Measurements from ENCODE around the gene GRPEL1. TPM values are rescaled to one million over a fixed set of nuclear protein-coding genes. Genes with fewer than 3 reads are reported as not detected.
A peak's percentile ranks its signal among the peaks of the same experiment; 100 is the strongest.

The GRPEL1 gene
- 27.2 TPM for polyA plus RNA-seq (2013, experiment 1 of 2)
- 28.8 TPM for polyA plus RNA-seq (2013, experiment 2 of 2)

GRCh38 chr4:7067452-7068278 lies at the start of gene GRPEL1:
Gene GRPEL1 (minus strand): TSS chr4:7068064. CDS start chr4:7068032, 32 bp downstream.
- no peak within 1 kb of the TSS for H3K27ac ChIP-seq (ENCODE audit: low read depth, low read length)
- peak within 1 kb of the TSS; percentile 94 for H3K9ac ChIP-seq (ENCODE audit: low read length)

DNA sequence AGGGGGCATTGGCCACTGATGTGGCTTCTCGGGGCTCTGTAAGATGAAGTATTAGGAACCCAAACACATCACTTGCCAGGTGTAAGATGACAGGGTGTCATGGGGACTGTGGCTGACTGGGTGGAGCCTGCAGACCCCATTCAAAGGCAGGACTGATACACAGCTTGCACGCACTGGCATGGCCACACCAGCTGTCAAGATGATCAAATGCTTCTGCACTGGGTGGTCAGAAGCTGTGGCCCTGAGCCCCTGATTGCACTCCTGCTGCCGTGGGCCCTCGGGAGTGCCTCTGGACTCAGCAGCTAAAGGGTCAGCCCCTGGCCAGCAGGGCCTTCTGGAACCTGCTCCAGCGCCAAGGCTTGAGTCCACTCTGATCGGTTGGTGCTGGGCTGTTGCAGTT lies 48.8 kb upstream of the GRPEL1 start:
- no peak overlapping the region for H2BK15ac ChIP-seq (replicated peaks; ENCODE audit: low read depth)
- H3K36me3 ChIP-seq (ENCODE audit: control insufficient read depth, insufficient read depth, low read length) = no peaks in the 10 kb centered on the region
- H3K4me1 ChIP-seq (ENCODE audit: control insufficient read depth, low read depth, low read length) = no peaks in the 10 kb centered on the region
- H3K56ac ChIP-seq (ENCODE audit: low read length) = no peak overlapping the region
- H3K79me1 ChIP-seq (ENCODE audit: low read length) = no peaks in the 10 kb centered on the region
- no peaks in the 10 kb centered on the region for H3K79me2 ChIP-seq (ENCODE audit: control insufficient read depth, insufficient read depth, low read length)
- no peak overlapping the region for H2BK120ac ChIP-seq (ENCODE audit: low read depth, low read length)
- H2AK5ac ChIP-seq (ENCODE audit: low read length) = no peak overlapping the region
- H3K4me3 ChIP-seq (ENCODE audit: low read length) = no peak overlapping the region
- no peak overlapping the region for H2BK5ac ChIP-seq (ENCODE audit: low read length)
- no CpG with 5 or more reads among the region's 6 CpGs for WGBS (ENCODE audit: extremely low coverage, insufficient coverage, low lambda C conversion rate)
- H4K5ac ChIP-seq (ENCODE audit: low read length) = no peak overlapping the region
- no peak for DNase-seq
- H4K8ac ChIP-seq (ENCODE audit: low read depth, low read length) = no peak overlapping the region
- H3K23ac ChIP-seq (ENCODE audit: low read length) = no peak overlapping the region
- no peak overlapping the region for H3K18ac ChIP-seq (ENCODE audit: low read length)
- H3K27ac ChIP-seq (ENCODE audit: low read depth, low read length) = no peak overlapping the region
- H3K27me3 ChIP-seq (ENCODE audit: insufficient read depth, low read length, poor library complexity) = no peaks in the 10 kb centered on the region
- no peak overlapping the region for H3K4ac ChIP-seq (ENCODE audit: low read depth, low read length)
- no peak overlapping the region for H3K4me2 ChIP-seq (ENCODE audit: low read length)
- H3K9ac ChIP-seq (ENCODE audit: low read length) = no peak overlapping the region

More at GRCh38 chr4:7067452-7068278, at the start of gene GRPEL1:
- peak; percentile 100 for DNase-seq
- Histone ChIP-seq H2BK15ac (replicated peaks; ENCODE audit: low read depth) (no peak within 1 kb of the TSS), H2AK5ac (ENCODE audit: low read length) (no peak within 1 kb of the TSS), H3K18ac (ENCODE audit: low read length) (peak within 1 kb of the TSS; percentile 51), H3K79me2 (ENCODE audit: control insufficient read depth, insufficient read depth, low read length) (peaks cover 18% of the 10 kb centered on the region), H2BK120ac (ENCODE audit: low read depth, low read length) (no peak within 1 kb of the TSS), H3K4me1 (ENCODE audit: control insufficient read depth, low read depth, low read length) (peaks cover 4% of the 10 kb centered on the region), H4K5ac (ENCODE audit: low read length) (no peak within 1 kb of the TSS), H3K56ac (ENCODE audit: low read length) (peak within 1 kb of the TSS; percentile 95), H3K23ac (ENCODE audit: low read length) (peak within 1 kb of the TSS; percentile 66), H3K4ac (ENCODE audit: low read depth, low read length) (peak within 1 kb of the TSS; percentile 49), H4K8ac (ENCODE audit: low read depth, low read length) (no peak within 1 kb of the TSS), H2BK5ac (ENCODE audit: low read length) (no peak within 1 kb of the TSS), H3K36me3 (ENCODE audit: control insufficient read depth, insufficient read depth, low read length) (peaks cover 5% of the 10 kb centered on the region), H3K27me3 (ENCODE audit: insufficient read depth, low read length, poor library complexity) (no peaks in the 10 kb centered on the region), H3K4me3 (ENCODE audit: low read length) (peak within 1 kb of the TSS; percentile 88), H3K4me2 (ENCODE audit: low read length) (peak within 1 kb of the TSS; percentile 97), H3K79me1 (ENCODE audit: low read length) (peaks cover 13% of the 10 kb centered on the region)
- no CpG with 5 or more reads among the region's 81 CpGs for WGBS (ENCODE audit: extremely low coverage, insufficient coverage, low lambda C conversion rate)

GRCh38 chr4:7115557-7116340 lies 47.9 kb upstream of the GRPEL1 start:
- Histone ChIP-seq H2BK120ac (ENCODE audit: low read depth, low read length) (no peak overlapping the region), H3K4me3 (ENCODE audit: low read length) (no peak overlapping the region), H3K27ac (ENCODE audit: low read depth, low read length) (no peak overlapping the region), H3K9ac (ENCODE audit: low read length) (no peak overlapping the region), H3K36me3 (ENCODE audit: control insufficient read depth, insufficient read depth, low read length) (no peaks in the 10 kb centered on the region), H3K56ac (ENCODE audit: low read length) (no peak overlapping the region), H2AK5ac (ENCODE audit: low read length) (no peak overlapping the region), H3K4ac (ENCODE audit: low read depth, low read length) (no peak overlapping the region), H4K8ac (ENCODE audit: low read depth, low read length) (no peak overlapping the region), H3K18ac (ENCODE audit: low read length) (no peak overlapping the region), H3K4me2 (ENCODE audit: low read length) (no peak overlapping the region), H3K79me2 (ENCODE audit: control insufficient read depth, insufficient read depth, low read length) (no peaks in the 10 kb centered on the region), H2BK5ac (ENCODE audit: low read length) (no peak overlapping the region), H3K4me1 (ENCODE audit: control insufficient read depth, low read depth, low read length) (no peaks in the 10 kb centered on the region), H4K5ac (ENCODE audit: low read length) (no peak overlapping the region), H2BK15ac (replicated peaks; ENCODE audit: low read depth) (no peak overlapping the region), H3K23ac (ENCODE audit: low read length) (no peak overlapping the region), H3K79me1 (ENCODE audit: low read length) (no peaks in the 10 kb centered on the region), H3K27me3 (ENCODE audit: insufficient read depth, low read length, poor library complexity) (no peaks in the 10 kb centered on the region)
- DNase-seq = no peak
- 100% methylated on average over 1 of the region's 22 CpGs for WGBS (ENCODE audit: extremely low coverage, insufficient coverage, low lambda C conversion rate)

DNA sequence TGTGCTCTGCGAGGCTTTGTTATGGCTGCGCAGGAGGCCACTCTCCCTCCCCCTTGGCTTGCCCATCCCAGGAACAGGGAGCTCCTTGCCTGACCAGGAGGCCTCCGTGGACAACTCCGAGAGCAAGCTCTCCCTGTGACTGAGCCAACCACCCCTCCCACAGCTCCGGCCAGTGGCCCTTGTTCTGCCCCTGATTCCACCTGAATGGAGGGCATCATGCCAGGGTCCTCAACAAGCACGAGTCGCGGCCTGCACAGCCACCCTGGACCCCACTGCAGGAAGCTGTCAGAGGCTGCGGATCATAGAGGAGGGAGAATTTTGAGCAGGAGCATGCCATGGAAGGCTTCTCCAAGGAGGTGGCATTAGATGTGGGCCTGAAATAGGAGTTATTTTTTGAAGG lies 44.8 kb upstream of the GRPEL1 start:
- no peak overlapping the region for H2AK5ac ChIP-seq (ENCODE audit: low read length)
- H3K4me2 ChIP-seq (ENCODE audit: low read length) = no peak overlapping the region
- H3K27me3 ChIP-seq (ENCODE audit: insufficient read depth, low read length, poor library complexity) = no peaks in the 10 kb centered on the region
- no peaks in the 10 kb centered on the region for H3K4me1 ChIP-seq (ENCODE audit: control insufficient read depth, low read depth, low read length)
- no CpG with 5 or more reads among the region's 9 CpGs for WGBS (ENCODE audit: extremely low coverage, insufficient coverage, low lambda C conversion rate)
- H3K4ac ChIP-seq (ENCODE audit: low read depth, low read length) = no peak overlapping the region
- no peak for DNase-seq
- no peak overlapping the region for H2BK15ac ChIP-seq (replicated peaks; ENCODE audit: low read depth)
- no peak overlapping the region for H3K9ac ChIP-seq (ENCODE audit: low read length)
- H3K27ac ChIP-seq (ENCODE audit: low read depth, low read length) = no peak overlapping the region
- H3K36me3 ChIP-seq (ENCODE audit: control insufficient read depth, insufficient read depth, low read length) = no peaks in the 10 kb centered on the region
- no peak overlapping the region for H4K8ac ChIP-seq (ENCODE audit: low read depth, low read length)
- H3K56ac ChIP-seq (ENCODE audit: low read length) = no peak overlapping the region
- H2BK120ac ChIP-seq (ENCODE audit: low read depth, low read length) = no peak overlapping the region
- H3K4me3 ChIP-seq (ENCODE audit: low read length) = no peak overlapping the region
- no peaks in the 10 kb centered on the region for H3K79me1 ChIP-seq (ENCODE audit: low read length)
- no peak overlapping the region for H3K18ac ChIP-seq (ENCODE audit: low read length)
- no peak overlapping the region for H4K5ac ChIP-seq (ENCODE audit: low read length)
- H3K23ac ChIP-seq (ENCODE audit: low read length) = no peak overlapping the region
- no peak overlapping the region for H2BK5ac ChIP-seq (ENCODE audit: low read length)
- no peaks in the 10 kb centered on the region for H3K79me2 ChIP-seq (ENCODE audit: control insufficient read depth, insufficient read depth, low read length)

- H3K4me1 ChIP-seq (ENCODE audit: control insufficient read depth, low read depth, low read length) = no peaks in the 10 kb centered on the region
- no peak overlapping the region for H4K8ac ChIP-seq (ENCODE audit: low read depth, low read length)
- no peaks in the 10 kb centered on the region for H3K36me3 ChIP-seq (ENCODE audit: control insufficient read depth, insufficient read depth, low read length)
- no peak overlapping the region for H3K9ac ChIP-seq (ENCODE audit: low read length)
- H2BK15ac ChIP-seq (replicated peaks; ENCODE audit: low read depth) = no peak overlapping the region
- no peaks in the 10 kb centered on the region for H3K79me1 ChIP-seq (ENCODE audit: low read length)
- H2BK120ac ChIP-seq (ENCODE audit: low read depth, low read length) = no peak overlapping the region
- WGBS (ENCODE audit: extremely low coverage, insufficient coverage, low lambda C conversion rate) = no CpG with 5 or more reads among the region's 8 CpGs
- H3K27me3 ChIP-seq (ENCODE audit: insufficient read depth, low read length, poor library complexity) = no peaks in the 10 kb centered on the region
- H3K4ac ChIP-seq (ENCODE audit: low read depth, low read length) = no peak overlapping the region
- no peak overlapping the region for H3K18ac ChIP-seq (ENCODE audit: low read length)
- H3K4me3 ChIP-seq (ENCODE audit: low read length) = no peak overlapping the region
- no peak overlapping the region for H4K5ac ChIP-seq (ENCODE audit: low read length)
- H3K56ac ChIP-seq (ENCODE audit: low read length) = no peak overlapping the region
- no peak for DNase-seq
- H3K4me2 ChIP-seq (ENCODE audit: low read length) = no peak overlapping the region
- H3K79me2 ChIP-seq (ENCODE audit: control insufficient read depth, insufficient read depth, low read length) = no peaks in the 10 kb centered on the region
- no peak overlapping the region for H2BK5ac ChIP-seq (ENCODE audit: low read length)
- H3K27ac ChIP-seq (ENCODE audit: low read depth, low read length) = no peak overlapping the region
- no peak overlapping the region for H3K23ac ChIP-seq (ENCODE audit: low read length)
- no peak overlapping the region for H2AK5ac ChIP-seq (ENCODE audit: low read length)
These were observed 43.6 kb upstream of the GRPEL1 start for GRCh38 chr4:7111441-7111840.
